GM19438 (cell line): Measurements from ENCODE around the gene GAB1.
A peak's percentile ranks its signal among the peaks of the same experiment; 100 is the strongest.

Experiments
- ATAC-seq: cut with Tn5 transposase; IDR thresholded peaks from one replicate; pipeline ENCODE4 v1.9.1; 2021; ENCODE audit warnings: low read depth; ENCODE audit not compliant: unreplicated experiment

Gene GAB1

DNA sequence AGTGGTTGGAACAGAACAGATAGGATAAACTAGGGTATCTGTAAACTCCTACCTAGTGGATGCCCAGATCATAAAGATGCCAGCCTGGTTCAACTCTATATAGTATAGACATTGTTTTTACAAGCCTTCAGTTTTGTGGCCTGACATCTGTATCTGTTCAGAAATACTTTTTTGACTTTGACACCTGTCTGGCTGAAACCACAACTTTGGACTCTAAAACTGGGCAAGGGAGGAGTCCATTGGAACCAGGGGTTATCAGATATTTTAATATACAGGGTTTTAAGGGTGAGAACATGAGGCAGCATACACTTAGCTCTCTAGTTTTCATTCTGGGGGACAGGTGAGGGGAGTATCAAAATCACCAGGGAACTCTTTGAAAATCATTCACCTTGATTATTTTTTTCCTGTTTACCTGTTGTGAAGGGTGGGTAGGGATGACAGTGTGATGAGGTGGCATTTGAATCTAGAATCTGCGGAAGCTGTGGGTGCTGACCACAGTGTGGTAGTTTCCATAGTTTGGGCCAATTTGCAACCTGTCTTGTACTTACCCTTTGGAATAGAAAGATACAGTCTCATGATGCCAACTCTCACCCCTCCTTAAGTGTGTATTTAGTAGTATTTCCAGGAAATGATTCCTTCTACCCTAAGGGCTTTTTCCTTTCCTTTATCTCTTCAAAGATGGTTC lies 20.6 kb downstream of the GAB1 start:
- ATAC-seq = no peak

DNA sequence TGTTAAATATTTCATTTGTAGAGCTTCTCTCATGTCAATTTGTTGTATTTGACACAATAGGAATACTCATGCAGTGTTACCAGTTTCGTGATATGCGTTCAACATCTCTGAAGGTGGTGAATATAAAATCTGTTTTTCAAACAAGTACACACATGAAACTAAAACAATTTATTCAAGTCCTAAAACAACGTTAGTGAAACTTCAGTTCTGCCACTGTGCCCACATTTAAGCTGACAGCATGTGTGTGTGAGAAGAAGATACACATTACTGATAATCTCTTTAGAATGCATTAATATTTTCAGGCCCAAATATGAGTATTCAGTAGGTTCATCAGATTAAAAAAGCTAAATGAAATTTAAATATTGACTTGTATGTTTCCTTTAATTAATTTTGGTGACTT lies 21.7 kb downstream of the GAB1 start:
- no peak for ATAC-seq

DNA sequence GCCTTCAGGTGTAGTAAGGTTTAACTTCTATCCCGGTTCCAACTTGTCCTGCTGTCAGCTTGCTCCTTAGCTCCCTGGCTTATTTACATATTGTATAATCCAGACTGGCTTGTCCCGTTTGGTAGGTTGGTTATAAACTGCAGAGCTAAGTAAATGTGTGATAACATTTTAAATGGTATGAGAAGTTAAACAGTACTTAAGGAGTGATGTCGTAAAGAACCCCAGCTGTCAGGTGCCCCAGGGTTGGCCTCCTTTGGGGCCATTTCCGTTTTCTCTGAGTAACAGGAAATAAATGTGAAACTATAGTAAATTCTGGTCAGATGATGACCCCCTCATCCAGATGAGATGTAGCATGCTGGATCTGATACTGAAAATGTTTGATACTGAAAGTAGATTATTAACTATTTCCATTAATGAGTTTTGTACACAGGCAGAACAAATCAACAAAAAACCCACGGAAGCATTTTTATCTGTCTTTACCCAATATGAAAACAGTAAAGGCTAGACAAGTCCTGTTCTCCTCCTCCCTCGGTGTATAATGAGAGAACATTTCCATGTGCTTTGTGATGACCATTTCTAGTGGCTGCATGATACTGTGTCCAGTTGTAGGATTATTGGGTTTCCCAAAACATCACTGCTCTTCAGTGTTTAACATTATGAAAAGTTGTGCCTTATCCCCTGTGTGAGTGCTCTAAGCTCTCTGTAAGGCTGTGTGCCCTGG lies 22.4 kb downstream of the GAB1 start:
- ATAC-seq = peak; percentile 91

DNA sequence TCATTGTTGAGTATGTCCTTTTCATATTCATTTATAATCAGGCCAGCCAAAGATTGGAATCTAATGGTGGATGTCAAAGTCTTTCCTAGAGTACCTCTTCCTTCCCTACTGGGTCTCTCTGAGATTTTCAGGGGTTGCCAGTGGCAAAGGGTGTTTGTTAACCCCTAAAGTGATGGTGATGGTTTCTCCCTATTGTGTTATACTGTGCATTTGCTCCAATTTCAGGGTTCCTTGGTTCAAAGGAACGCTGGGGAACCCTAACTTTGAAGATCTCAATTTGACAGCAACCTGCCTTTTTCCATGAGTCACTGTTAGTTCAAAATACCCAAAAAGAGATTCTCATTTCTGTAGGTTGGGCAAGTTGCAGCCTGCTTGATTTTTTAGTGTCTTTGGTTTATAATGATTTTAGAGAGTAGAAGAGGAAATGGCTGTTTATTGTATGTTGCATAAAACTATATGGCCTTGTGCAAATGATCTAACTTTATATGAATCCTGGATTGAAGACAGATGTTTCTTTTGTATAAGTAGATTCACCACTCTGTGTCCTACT lies 23.0 kb downstream of the GAB1 start:
- no peak for ATAC-seq

DNA sequence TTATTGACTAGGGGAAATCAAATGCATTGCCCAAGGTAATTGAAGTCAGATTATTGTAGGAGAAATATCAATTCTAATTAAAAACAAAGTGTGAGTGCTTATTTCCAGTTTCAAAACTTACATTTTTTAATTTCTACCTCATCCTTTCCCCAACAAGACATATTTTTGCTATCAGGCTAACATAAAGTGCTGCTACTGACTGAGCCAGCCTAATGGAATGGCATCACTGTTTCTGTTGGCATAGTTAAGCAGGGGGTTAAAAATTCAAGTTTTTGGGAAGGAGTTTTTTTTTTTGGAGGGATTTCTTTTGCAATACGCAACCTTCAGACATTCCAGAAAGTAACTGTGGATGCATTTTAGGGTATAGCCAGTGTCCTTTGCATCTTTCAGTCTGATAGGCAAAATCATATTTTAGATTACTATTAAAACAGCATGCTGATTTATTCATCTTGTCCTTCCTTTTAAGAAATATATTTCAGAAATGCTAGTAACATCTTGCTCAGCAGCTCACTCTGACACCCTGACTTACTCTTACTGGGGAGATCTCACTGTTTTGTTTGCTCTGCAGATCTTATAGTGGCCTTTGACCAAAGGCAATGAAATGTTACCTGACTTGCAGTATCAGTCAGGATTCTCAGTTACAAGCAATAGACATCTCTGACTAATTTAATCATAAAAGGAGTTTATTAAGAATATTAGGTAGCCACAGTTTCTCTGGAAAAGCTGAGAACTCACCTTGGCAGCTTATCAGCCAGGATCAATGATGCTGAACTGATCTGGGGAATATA lies 24.4 kb downstream of the GAB1 start:
- ATAC-seq = no peak

DNA sequence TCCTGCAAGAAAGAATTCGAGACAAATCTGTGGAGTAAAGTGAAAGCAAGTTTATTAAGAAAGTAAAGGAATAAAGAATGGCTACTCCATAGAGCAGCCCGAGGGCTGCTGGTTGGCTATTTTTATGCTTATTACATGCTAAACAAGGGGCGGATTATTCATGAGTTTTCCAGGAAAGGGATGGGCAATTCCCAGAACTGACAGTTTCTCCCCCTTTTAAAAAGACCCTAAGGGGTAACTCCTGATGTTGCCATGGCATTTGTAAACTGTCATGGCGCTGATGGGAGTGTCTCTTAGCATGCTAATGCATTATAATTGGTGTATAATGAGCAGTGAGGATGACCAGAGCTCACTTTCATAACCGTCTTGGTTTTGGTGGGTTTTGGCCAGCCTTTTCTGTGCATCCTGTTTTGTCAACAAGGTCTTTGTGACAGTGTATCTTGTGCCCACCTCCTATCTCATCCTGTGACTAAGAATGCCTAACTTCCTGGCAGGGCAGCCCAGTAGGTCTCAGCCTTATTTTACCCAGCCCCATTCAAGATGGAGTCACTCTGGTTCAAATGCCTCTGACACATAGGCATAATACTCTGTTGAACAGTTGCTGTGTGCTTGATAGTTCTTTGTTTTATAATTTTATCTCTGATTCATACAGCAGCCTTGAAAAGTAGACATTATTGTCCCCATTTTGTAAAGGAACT lies 25.8 kb downstream of the GAB1 start:
- ATAC-seq = no peak

DNA sequence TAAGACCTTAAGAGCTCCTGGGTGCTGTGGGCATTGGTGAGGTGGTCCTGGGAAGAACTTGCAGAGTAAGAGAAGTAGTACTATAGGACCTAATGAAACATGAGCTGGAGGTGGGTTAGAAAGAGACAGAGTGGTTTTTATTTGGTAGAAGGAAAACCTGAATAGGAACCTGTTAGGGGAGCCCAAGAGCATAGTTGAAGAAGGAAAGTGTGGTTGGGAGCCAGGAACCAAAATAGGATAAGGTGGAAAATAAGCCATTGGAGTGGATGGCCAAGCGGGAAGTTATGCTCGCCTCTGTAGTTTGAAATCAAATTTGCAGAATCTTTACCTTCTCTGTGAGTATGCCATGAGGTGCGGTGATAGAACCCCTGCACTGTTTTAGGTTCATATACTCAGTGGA lies 26.7 kb downstream of the GAB1 start:
- ATAC-seq = no peak

DNA sequence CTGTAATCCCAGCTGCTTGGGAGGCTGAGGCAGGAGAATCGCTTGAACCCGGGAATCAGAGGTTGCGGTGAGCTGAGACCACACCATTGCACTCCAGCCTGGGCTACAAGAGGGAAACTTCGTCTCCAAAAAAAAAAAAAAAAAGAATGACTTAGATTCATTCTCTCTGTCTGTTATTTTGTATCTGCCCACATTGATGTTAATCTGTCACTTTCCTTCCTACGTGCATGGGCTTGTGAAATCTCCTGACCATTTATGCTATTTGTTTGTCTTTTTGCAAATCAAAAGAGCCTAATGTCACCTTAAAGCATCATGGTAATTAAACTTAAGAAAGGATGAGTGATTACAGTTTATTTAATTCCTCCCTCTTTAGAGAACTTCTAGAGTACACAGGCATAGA lies 27.4 kb downstream of the GAB1 start:
- ATAC-seq = no peak

DNA sequence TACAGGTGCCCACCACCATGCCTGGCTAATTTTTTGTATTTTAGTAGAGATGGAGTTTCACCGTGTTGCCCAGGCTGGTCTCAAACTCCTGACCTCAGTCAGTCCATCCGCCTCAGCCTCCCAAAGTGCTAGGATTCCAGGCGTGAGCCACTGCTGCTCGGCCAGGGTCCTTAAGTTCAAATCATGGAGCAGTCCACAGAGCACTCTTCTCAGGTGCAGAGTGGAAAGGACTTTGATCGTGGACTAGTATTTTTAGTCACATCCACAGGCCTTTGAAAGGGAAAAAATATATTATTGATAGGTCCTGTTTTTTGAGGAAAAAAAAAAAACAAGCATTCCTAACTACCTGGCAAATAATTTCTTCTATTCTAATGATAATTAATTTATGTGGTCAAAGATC lies 31.2 kb downstream of the GAB1 start:
- no peak for ATAC-seq

DNA sequence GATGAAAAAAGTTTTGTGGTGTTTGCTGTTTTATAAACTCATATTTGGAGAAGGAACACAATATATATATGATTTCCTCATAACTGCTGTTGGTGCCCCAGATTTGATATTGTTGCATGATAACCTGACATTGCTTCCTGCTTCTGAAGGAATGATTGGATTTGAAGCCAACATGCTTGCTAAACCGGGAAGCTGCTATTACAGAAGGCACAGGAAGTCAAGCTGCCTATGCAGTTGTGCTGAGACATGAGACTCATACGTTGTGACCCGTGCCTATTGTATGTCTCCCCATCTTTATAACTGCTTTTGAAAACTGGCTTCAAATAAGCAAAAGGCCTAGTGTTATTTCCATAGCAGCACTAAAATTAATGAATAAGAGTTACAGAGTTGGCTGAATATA lies 32.9 kb downstream of the GAB1 start:
- ATAC-seq = no peak

DNA sequence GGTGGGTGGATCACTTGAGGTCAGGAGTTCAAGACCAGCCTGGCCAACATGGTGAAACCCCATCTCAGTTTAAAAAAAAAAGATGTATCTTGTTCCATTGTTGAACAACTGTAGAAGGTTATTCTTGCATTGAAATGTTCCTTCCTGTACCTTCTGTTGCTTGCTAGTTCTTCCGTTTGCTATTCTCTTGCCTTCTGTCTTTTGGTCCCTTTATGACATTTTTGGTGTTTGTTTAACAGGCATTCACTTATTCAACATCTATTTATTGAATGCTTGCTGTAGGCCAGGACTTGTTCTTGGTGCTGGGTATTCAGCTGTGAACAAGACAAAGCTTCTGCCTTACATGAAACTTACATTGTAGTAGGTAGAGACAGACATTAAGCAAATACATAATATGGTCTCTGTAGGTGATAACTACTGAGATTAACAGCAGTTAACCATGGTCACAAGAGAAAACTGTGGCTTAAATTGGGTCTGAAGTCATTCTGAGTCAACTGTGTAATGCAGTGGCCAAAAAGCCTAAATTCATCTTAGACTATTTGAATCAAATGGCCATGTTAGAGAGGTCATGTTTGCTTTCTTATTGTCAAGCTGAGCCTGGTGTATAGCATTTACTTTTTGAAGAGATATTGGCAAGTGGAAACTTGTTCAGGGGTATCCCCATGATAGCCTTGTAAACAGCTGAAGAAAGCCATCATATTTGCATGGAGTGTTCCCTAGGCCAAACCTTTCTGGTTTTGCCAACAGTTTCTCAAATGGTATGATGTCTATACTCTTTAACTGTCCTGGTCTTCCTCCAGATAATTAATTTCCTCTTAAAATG lies 35.6 kb downstream of the GAB1 start:
- ATAC-seq = no peak

DNA sequence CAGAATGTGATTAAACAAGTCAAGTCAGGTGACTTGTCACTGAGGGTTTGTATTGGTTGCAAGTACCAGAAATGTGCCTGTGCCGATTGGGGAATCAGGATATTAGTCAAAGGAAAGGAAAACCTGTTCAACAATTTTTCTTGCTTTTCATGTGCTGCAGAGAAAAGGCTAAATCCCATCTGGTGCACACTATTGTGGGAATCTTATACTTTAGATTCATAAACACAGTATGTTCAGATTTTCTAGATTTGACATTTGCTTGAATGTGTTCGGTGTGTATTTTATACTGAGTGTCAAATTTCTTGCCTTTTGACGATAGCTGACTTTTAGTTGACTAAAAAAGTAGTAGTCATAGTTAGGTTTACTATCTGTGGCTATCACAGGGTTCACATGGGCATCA lies 37.6 kb downstream of the GAB1 start:
- ATAC-seq = no peak

DNA sequence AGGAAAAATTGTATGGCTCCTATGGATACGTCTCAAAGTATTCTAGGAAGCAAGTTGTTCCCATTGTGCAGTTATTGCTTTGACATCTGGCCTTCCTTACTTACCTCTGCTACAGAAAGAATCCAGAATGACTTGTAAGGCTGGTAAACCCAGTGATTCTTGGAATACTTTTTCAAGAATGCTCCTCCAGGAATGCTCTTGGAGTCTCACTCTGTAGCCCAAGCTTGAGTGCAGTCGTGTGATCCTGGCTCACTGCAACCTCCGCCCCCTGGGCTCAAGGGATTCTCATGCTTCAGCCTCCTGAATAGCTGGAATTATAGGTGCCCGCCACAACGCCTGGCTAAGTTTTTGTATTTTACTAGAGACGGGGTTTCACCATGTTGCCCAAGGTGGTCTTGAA lies 38.1 kb downstream of the GAB1 start:
- ATAC-seq = no peak

DNA sequence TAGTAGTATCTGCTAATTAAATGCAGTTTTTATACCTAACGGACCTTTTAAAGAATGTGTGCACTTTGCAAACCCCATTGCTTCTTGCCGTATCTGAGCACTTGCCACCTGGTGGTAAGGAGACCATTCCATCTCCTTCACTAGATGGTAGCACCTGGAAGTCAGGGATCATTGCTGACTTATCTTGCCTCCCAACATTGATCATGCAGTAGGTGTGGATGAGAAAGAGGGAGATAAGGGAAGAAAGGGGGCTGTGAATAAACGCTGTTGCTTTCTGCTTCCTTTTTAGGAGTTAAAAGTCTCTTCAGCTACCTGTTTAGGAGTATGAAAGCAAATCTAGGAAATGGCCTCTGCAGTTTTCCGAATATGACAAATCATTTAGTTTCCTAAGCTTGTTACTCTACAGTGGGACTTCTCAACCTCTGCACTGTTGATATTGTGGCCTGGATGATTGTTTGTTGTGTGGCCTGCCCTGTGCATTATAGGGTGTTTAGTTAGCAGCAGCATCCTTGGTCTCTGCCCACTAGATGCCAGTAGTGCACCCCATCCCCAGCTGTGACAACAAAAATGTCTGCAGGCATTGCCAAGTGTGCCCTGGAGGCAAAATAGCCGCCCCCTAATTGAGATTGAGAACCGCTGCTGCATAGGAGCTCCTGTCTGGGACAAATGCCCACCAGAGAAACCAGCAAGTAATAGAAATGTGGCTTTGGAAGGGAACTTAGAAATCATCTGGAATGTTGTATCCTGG lies 38.8 kb downstream of the GAB1 start:
- ATAC-seq = peak; percentile 57

DNA sequence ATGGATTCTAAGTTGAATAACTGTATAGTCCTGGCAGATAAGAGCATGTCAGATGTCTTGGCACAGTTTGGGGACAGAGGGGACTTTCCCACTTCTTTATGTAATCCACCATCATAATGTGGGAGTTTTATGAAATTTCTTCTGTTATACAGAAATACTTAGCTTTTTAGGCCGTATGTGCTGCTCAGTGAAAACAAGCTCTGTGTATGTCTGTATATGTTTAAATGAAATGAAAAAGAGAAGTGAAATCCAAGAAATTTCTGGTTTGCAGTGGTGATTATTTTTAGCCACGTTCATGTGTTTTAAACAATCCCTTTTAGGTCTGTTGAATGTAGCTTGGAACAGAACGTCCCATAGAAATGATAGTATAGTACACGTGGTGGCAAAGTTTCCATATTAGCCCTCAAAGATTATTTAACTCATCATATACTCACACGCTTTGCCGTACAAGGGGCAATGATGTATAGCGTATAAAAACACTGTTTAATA lies 41.0 kb downstream of the GAB1 start:
- peak; percentile 48 for ATAC-seq

DNA sequence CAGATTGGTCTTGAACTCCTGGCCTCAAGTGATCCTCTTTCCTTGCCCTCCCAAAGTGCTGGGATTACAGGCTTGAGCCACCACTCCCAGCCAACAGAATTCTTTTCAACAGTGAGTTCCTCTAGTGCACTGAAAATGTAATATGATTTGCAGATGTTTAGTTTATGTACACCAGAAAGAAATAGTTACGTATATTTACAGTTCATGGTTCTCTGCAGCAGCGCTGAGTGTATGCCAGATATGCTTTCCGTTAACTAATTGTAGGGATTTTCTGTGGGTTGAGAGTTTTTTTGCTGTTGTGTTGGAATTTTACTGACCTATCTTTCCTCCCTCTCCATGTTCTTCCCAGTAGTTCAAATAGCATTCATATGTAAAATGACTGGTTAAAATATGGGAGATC lies 44.0 kb downstream of the GAB1 start:
- no peak for ATAC-seq

DNA sequence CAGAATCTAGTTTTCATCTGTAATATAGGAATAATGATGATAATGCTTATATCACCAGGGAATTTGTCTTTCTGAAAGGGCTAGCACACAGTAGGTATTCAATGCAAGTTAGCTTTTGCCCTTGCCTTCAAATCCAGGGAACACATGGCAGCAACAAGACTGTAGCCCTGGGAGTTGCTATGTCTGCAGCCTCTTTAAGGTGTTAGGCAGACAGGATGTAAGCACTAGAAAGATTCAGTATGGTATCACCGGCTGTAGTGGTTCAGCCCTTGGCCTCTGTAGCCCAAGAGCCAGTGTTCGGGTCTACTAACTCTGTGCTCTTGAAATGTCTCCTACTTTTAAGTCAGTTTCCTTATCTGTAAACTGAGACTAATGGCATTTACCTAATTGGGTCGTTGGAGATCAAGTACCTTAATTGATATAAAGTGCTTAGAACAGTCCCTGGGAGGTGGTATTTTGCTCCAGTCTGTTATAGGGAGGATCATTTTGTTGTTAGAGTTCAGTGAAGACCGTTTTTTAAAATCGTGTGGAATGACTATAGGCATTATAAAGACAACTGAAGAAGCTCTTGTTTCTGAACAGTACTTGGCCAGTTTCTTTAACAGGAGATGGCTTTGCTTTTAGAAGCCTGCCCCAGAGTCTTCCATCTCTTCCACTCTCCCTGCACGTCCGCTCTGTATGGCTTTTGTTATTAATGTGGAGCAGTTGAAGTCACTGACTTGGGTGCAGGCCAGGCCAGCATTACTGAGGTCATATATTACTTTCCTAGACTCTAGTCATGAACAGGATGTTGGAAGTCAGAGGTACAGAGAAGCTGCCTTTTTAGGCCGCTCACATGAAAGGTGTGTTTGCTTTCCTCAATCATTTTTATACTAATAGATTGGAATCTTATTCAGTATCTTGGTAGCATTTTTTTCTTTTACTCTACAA lies 44.8 kb downstream of the GAB1 start:
- peak; percentile 51 for ATAC-seq

DNA sequence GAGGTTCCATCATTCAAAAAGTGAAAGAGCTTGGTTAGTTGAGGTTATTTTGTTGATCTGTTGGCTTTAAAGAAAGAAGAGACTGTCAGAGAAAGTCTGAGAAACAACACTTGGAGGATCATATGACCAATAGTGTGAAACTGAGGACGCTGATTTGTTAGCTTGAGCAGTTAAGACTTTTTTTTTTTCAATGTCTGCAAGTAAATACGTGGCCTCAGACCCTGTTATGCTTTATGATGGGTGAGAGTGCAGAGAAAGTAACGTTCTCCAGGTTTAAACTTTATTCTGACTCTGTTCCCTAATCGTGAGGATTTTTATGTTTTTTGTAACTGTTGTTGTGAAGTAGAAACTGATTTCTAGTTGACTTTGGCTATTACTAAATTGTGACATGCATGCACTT lies 45.9 kb downstream of the GAB1 start:
- ATAC-seq = no peak
